Lower leg skin (tissue), 3 donors: ENCODE measurements around the gene MYO7A.

ENCODE experiments used
- POLR2A ChIP-seq, 2 donors: fragments of 450-650 bp; IDR thresholded peaks; one replicate each; pipeline ENCODE4 v1.6.1; 2016 to 2017; ENCODE audit warnings: antibody characterized with exemption in 2 of 2, mild to moderate bottlenecking in 1 of 2, moderate library complexity in 1 of 2
- TF ChIP-seq, protein P1 (sequence below), 3 donors: fragments of 450-650 bp; IDR thresholded peaks; one replicate each; pipeline ENCODE4 v1.5.1; 2016; ENCODE audit warnings: antibody characterized with exemption in 3 of 3, mild to moderate bottlenecking in 3 of 3, moderate library complexity in 2 of 3

DNA sequence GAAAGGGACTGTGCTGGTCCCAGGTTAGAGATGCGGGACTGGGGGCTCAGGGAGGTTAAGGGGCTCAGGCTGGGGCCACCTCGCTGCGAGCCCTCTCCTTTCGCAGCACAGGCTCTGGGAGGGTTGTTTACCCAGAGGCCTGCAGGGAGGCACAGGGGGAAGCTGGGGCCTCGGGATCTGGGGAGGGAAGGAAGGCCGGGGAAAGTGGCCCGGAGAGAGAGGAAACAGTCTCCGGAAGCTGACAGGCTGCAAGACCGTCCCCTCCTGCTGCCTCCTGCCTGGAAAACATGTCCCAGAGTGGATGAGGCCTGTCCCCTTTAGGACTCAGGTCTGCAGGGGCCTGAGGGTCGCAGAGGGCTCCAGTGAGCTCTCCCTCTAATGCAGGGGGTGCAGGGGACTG, 45.4 kb downstream of the MYO7A start:
- no peak for TF ChIP-seq POLR2A (IDR thresholded peaks at IDR 0.05)
- TF ChIP-seq, protein P1, sequence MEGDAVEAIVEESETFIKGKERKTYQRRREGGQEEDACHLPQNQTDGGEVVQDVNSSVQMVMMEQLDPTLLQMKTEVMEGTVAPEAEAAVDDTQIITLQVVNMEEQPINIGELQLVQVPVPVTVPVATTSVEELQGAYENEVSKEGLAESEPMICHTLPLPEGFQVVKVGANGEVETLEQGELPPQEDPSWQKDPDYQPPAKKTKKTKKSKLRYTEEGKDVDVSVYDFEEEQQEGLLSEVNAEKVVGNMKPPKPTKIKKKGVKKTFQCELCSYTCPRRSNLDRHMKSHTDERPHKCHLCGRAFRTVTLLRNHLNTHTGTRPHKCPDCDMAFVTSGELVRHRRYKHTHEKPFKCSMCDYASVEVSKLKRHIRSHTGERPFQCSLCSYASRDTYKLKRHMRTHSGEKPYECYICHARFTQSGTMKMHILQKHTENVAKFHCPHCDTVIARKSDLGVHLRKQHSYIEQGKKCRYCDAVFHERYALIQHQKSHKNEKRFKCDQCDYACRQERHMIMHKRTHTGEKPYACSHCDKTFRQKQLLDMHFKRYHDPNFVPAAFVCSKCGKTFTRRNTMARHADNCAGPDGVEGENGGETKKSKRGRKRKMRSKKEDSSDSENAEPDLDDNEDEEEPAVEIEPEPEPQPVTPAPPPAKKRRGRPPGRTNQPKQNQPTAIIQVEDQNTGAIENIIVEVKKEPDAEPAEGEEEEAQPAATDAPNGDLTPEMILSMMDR (IDR thresholded peaks at IDR 0.05) = no peak
